Esophagus squamous epithelium (tissue), 4 donors: Measurements from ENCODE around the gene PPT2.

Experiments used
- POLR2A ChIP-seq, 4 donors: fragments of 450-650 bp; IDR thresholded peaks; one replicate each; pipeline ENCODE4 v1.6.1; 2017; ENCODE audit warnings: antibody characterized with exemption in 4 of 4, mild to moderate bottlenecking in 4 of 4, moderate library complexity in 3 of 4
- TF ChIP-seq, protein P1 (sequence below), 6 experiments: fragments of 450-650 bp in 4 of 6; fragments of 200-600 bp in 2 of 6; sonication (generic) in 2 of 6; IDR thresholded peaks; one replicate each; pipeline ENCODE4 v1.5.1; 2016 to 2019; ENCODE audit warnings: antibody characterized with exemption in 6 of 6, mild to moderate bottlenecking in 4 of 6, moderate library complexity in 4 of 6

DNA sequence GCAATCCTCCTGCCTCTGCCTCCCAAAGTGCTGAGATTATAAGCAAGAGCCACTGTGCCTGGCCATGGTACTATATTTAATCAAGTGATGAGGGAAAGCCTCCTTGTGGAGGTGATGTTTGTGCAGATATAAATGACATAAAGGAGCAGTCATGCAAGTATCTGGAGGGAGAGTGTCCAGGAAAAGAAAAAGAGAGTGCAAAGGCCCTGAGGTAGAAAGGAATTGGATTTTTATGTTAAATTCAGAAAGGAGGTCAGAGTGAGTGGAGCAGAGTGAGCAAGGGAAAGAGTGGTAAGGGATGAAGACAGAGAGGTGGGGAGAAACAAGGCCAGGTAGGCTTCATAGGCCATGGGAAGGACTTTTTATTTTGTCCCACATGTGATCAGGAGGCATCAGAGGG, 16.5 kb upstream of the PPT2 start:
- TF ChIP-seq, protein P1, sequence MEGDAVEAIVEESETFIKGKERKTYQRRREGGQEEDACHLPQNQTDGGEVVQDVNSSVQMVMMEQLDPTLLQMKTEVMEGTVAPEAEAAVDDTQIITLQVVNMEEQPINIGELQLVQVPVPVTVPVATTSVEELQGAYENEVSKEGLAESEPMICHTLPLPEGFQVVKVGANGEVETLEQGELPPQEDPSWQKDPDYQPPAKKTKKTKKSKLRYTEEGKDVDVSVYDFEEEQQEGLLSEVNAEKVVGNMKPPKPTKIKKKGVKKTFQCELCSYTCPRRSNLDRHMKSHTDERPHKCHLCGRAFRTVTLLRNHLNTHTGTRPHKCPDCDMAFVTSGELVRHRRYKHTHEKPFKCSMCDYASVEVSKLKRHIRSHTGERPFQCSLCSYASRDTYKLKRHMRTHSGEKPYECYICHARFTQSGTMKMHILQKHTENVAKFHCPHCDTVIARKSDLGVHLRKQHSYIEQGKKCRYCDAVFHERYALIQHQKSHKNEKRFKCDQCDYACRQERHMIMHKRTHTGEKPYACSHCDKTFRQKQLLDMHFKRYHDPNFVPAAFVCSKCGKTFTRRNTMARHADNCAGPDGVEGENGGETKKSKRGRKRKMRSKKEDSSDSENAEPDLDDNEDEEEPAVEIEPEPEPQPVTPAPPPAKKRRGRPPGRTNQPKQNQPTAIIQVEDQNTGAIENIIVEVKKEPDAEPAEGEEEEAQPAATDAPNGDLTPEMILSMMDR (IDR thresholded peaks at IDR 0.05) = no peak
- no peak for TF ChIP-seq POLR2A (IDR thresholded peaks at IDR 0.05)
